ENCODE results near the gene STOM.

The STOM gene

GRCh38 chr9:121344184-121344583, 25.9 kb downstream of the STOM start:
- peak; percentile 76 for DNase-seq

GRCh38 chr9:121340676-121341392, 29.2 kb downstream of the STOM start:
- no peak for DNase-seq

- DNase-seq, result no peak
These were observed 30.6 kb downstream of the STOM start for GRCh38 chr9:121339437-121339836.

DNA sequence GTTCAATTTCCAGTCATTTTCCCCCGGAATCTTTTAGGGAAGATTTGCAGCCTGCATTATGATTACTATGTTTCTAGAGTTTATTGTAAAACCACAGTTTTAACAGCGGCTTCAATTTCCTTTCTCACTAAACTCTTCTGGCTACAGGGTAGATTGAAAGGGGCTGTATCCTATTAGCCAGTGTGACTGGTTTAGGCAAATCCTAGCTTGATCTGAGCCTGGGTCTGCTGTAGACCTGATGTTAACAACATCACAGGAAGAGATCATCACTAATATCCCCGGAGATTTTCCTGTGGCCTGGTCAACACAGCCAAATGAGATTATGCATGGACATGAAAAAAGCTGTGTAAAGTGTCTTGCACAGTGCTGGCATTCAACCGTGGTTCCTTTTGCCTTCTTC, 33.4 kb downstream of the STOM start:
- DNase-seq, result no peak

GRCh38 chr9:121333950-121334773, 35.9 kb downstream of the STOM start:
- DNase-seq, result no peak

DNA sequence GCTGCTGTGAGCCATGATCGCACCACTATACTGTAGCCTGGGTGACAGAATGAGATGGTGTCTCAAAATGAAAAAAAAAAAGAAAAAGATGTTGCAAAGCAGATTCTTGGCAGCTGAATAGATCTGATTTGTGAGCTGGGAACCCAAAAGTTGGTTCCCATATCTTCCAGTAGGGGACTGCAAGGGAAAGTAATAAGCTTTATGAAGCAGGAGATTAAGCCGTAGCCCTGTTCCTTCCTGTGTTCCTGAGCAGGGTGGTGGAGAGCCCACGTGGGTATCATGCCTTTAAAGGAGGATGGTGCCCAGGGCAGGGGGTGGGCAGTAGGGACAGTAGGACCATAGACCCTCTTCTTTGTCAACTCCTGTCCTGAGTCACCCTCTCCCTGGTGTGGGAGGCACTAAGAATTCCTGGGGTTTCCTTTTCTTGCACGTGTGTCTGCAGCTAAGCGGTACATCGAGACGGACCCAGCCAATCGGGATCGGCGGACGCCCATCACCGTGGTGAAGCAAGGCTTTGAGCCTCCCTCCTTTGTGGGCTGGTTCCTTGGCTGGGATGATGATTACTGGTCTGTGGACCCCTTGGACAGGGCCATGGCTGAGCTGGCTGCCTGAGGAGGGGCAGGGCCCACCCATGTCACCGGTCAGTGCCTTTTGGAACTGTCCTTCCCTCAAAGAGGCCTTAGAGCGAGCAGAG, 37.9 kb downstream of the STOM start:
- DNase-seq, result no peak

GRCh38 chr9:121331549-121331948, 38.5 kb downstream of the STOM start:
- DNase-seq, result no peak

DNA sequence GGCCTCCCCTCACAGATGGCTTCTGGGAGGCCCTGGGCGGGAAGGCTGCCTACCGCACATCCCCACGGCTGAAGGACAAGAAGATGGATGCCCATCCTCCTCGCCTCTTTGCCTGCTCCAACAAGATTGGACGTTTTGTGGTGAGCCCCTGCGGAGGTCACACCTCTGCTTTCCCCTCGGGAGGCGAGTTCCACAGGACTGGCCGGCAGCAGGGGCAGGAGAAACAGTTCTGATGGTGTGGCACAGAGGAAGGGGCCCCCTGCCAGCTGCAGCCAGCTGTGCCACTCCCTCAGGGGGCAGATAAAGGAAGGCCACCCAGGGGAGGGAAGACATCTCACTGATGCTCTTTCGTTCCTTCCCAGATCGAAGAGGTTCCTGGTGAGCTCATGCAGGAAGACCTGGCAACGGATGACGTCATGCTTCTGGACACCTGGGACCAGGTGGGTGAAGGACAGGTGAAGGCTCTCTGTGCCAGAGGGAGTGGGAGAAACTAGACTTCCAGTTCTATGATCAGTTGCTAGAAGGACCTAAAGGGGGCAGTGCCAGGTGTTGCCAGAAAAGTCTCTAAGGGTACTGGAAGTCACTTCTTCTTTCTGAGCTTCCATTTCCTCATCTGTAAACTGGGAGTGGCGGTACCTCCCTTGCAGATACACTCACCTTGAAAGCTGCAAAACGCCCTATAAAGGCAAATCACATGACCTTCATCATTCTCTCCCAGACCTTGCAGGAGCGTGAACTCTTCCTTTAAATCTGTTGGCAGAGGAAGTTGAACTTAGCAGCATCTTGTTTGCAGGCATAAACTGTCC, 41.0 kb downstream of the STOM start:
- DNase-seq, result no peak

DNA sequence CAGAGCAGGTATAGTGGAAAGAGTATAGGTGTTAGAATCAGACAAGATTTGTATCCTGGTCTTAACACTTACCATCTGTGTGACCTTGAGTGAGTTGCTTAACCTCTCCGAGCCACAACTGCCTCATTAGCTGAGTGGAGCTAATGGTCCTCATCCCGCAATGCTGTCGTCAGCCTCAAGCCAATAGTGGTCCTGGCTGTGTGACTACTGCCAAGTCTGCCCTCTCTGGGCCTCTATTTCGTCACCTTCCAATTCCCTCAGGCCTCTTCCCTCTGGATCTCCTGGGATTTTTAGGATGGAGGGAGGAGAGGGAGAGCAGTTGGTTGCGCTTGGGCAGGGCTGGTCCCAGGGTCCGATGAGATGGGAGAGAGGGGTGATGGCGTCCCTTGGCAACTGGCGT, 41.6 kb downstream of the STOM start:
- no peak for DNase-seq

DNA sequence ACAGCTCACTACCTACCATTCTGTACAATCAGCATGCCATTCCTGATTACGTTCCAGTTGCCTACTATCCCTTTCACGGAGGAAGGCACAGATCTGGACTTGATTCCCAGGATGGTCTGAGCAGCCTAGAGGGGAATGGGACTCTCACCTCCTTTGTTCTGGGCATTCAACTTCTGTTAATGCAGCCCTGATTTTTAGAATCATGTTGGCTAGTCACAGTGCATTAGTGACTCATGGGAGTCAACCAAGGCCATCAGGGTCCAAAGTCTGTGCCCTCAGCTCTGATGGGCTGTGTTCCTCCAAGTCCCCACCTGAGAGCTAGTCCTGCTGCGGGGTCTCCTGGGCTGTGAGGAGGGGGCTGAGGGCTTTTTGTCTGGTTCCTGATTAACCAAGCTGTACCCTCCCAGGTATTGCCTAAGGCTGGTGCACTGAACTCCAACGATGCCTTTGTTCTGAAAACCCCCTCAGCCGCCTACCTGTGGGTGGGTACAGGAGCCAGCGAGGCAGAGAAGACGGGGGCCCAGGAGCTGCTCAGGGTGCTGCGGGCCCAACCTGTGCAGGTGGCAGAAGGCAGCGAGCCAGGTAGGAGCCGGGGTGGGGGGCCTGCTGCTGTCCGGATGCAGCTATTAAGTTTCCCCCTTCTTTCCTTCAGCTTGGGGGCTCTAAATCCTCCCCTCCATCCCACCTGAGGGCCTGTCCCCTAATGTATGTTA, 43.0 kb downstream of the STOM start:
- no peak for DNase-seq

GRCh38 chr9:121326130-121326838, 43.8 kb downstream of the STOM start:
- DNase-seq, result no peak

- DNase-seq, result no peak
These were observed 44.7 kb downstream of the STOM start for GRCh38 chr9:121325387-121325786.

GRCh38 chr9:121324755-121325154, 45.3 kb downstream of the STOM start:
- no peak for DNase-seq

- no peak for DNase-seq
These were observed 45.7 kb downstream of the STOM start for GRCh38 chr9:121324316-121324715.

- DNase-seq, result no peak
These were observed 46.5 kb downstream of the STOM start for GRCh38 chr9:121323449-121324151.

DNA sequence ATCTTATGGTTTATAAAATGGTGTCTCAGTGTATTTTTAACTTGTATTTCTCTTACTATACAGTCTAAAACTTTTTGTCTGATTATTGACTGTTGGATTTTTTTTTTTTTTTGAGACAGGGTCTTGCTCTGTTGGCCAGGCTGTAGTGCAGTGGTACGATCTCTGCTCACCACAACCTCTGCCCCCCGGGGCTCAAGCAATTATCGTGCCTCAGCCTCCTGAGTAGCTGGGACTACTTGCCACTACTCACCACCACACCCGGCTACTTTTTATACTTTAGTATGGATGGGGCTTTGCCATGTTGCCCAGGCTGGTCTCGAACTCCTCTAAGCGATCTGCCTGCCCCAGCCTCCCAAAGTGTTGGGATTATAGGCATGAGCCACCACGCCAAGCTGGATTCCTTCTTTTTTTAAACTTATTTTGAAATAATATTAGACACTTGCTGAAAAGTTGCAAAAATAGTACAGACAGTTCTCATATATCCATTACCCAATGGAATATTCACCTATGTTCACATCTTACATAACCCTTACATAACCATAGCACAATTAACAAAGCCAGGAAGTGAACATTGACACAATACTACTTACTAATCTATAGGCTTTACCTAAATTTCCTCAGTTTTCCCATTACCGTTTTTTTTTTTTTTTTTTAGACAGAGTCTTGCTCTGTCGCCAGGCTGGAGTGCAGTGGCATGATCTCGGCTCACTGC, 47.2 kb downstream of the STOM start:
- DNase-seq, result no peak

- DNase-seq, result no peak
These were observed 47.9 kb downstream of the STOM start for GRCh38 chr9:121322037-121322736.

DNA sequence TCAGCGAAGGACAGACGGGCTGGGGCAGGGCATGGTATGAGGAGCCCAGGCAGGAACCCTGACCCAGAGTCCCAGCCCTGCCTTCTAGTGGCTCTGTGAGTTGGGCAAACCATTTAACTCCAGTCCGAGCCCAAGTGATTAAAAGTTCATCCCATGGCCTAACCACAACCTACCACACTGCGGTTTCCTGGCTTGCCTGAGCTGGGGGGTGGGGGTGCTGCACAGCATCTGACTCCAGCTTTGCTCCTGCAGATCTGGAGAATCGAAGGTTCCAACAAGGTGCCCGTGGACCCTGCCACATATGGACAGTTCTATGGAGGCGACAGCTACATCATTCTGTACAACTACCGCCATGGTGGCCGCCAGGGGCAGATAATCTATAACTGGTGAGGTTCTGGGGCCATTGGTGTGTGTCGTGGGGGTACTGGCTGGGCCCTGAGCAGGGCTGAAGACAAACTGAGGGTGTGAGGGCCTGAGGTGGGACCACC, 49.0 kb downstream of the STOM start:
- no peak for DNase-seq

GRCh38 chr9:121319383-121319780, 50.7 kb downstream of the STOM start:
- no peak for DNase-seq
